Fibroblast of the aortic adventitia (primary cell): ENCODE data around the gene FAM131C. TPM values are rescaled to one million over a fixed set of nuclear protein-coding genes. Genes with fewer than 3 reads are reported as not detected.

Experiments used
- DNase-seq: peaks from one replicate; pipeline ENCODE4 v3.0.0-alpha.2; 2010; ENCODE audit warnings: low read depth
- H3K4me3 ChIP-seq: 2 replicates; pipeline ENCODE4 v1.5.1; 2011; ENCODE audit warnings: low read depth, mild to moderate bottlenecking, control low read depth, low read length, moderate library complexity
- total RNA-seq: library from RNA; depleted of rRNA; stranded (reverse); fragments of >200 nt; gene quantifications from 2 replicates; pipeline ENCODE4 v1.2.3, GENCODE V29; 2012; ENCODE audit warnings: low replicate concordance
- TF ChIP-seq, protein P1 (sequence below): IDR thresholded peaks from 2 replicates; pipeline ENCODE4 v1.5.1; 2011; ENCODE audit warnings: mild to moderate bottlenecking, low read length, control low read depth, inconsistent platforms; ENCODE audit not compliant: insufficient read depth

The FAM131C gene
- total RNA-seq, 1 donor: 0.63 TPM

DNA sequence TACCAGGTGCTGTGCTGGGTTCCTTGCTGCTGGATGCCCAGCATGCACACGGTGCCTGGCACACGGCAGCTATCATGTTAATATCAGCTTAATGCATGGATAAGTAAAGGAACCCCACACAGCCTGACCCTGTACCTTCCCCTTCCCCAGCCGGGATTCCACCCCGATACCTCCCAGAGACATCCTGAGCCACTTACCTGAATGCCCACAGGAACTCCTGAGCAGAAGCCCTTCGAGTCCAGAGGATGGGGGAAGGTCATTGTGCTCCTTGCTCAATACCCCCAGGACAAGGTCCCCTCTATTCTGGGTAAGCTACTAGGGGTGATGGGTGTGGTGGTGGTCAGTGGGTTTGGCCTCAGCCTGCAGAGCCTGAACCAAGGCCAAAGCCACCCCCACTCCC, 1.4 kb downstream of the FAM131C start:
- DNase-seq: no peak
- H3K4me3 ChIP-seq: no peak overlapping the region
- TF ChIP-seq, protein P1, sequence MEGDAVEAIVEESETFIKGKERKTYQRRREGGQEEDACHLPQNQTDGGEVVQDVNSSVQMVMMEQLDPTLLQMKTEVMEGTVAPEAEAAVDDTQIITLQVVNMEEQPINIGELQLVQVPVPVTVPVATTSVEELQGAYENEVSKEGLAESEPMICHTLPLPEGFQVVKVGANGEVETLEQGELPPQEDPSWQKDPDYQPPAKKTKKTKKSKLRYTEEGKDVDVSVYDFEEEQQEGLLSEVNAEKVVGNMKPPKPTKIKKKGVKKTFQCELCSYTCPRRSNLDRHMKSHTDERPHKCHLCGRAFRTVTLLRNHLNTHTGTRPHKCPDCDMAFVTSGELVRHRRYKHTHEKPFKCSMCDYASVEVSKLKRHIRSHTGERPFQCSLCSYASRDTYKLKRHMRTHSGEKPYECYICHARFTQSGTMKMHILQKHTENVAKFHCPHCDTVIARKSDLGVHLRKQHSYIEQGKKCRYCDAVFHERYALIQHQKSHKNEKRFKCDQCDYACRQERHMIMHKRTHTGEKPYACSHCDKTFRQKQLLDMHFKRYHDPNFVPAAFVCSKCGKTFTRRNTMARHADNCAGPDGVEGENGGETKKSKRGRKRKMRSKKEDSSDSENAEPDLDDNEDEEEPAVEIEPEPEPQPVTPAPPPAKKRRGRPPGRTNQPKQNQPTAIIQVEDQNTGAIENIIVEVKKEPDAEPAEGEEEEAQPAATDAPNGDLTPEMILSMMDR: no peak

DNA sequence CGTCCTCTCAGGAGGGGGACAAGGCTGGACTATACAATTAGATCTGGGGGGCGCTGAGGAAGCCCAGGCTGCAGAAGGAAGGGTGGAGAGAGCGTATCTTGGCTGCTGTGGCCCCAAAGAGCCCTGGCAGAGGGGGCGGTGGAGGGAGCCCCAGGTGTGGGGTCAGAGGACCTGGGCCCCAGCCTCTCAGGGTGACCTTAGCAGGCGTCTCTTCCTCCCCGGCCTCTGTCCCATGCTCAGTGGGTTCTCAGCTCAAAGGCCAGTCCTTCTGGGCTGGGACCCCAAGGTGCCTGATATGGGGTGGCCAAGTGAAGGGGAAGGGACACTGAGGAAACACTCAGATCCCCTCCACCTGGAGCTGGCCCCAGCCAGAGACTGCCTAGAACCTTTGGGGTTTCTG, 1.8 kb downstream of the FAM131C start:
- DNase-seq: no peak
- TF ChIP-seq, protein P1: no peak
- H3K4me3 ChIP-seq: no peak overlapping the region

DNA sequence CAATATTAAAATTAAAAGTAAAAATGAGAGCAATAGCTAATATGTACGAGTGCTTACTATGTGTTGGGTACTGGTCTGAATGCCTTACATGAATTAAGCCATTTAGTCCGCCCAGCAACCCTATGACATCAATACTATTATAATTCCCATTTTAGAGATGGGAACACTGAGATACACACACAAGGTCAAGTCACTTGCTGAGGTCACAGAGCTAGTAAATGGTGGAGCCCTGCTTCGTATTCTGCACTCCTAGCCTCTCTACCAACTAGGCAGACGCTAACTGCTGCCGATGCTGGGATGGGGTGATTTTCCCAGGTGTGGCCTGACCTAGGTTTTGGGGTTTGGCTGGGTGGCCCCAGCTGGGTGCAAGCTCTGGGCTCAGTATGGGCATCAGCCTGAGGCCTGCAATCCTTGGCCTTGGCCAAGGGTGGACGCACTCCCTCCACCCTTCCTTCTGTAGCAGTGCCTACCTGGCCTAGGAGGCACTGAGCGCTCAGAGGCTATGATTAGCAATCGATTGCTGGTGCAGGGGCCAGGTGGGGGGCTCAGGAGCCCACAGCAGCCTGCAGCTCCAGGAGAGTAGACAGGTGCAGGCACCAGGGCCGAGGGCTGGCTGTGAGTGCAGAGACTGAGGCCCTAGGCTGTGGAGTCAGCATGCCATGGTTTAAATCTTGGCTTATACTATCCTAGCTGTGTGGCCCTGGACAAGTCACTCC, 2.7 kb downstream of the FAM131C start:
- no peak overlapping the region for H3K4me3 ChIP-seq
- TF ChIP-seq, protein P1: no peak
- no peak for DNase-seq

DNA sequence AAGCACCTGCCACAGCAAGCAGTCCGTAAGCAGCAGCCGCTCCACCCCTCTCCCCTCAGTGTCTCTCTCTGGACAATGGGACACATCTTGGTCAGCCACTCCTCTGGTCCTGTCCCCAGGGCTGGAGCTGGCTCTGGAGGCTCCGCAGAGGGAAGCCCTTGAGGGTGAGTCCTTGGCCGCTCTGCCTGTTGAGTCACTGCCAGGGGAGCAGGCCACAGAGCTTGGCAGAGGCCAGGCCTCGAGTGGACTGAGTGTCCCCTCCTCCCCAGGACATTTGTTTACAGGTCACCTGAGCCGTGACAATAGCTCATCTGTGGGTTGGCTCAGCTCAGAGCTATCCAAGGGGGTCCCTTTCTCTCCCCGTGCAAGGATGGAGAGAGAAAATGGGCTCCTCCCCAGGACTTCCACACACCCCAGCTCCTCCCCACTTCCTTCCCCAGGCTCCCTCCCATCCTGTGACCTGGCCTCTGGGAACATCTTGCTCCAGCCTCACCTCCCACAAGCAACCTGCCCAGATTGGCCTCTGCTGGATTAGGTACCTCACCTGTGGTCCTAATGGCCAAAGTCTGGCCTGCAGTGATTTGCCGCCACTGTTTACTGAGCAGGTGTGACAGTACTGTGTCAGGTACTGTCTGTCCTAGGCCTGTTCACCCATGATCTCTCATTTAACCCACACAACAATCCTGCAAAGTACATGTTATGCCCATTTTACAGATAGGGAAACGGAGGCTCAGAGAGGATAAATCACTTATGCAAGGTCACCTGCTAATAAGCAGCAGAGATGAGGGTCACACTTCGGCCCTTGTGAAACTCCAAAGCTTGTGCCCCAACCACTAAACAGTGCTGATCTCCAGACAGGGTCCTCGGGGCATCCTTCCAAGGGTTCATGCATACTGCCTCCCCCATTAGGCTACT, 4.8 kb downstream of the FAM131C start:
- no peak overlapping the region for H3K4me3 ChIP-seq
- peak; percentile 18 for DNase-seq
- TF ChIP-seq, protein P1: no peak

DNA sequence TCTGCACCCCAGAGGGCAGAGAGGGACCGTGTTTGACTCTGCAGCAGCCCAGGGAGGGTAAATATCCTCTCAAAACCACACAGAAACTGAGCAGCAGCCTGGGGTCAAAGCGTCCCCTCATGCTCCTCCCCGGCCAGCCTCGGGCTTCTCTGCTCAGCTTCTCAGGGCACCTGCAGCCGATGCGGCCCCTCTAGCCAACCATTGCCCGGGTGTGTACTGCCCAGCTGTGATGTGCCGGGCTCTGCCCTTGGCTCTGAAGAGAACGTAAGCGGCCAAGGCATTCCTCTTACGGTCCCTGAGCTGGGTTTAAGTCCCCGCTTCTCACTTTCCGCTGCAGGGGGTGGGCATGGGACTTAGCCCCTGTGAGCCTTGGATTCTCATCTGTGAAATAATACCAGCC, 5.5 kb downstream of the FAM131C start:
- DNase-seq: no peak
- no peak overlapping the region for H3K4me3 ChIP-seq
- TF ChIP-seq, protein P1: no peak

DNA sequence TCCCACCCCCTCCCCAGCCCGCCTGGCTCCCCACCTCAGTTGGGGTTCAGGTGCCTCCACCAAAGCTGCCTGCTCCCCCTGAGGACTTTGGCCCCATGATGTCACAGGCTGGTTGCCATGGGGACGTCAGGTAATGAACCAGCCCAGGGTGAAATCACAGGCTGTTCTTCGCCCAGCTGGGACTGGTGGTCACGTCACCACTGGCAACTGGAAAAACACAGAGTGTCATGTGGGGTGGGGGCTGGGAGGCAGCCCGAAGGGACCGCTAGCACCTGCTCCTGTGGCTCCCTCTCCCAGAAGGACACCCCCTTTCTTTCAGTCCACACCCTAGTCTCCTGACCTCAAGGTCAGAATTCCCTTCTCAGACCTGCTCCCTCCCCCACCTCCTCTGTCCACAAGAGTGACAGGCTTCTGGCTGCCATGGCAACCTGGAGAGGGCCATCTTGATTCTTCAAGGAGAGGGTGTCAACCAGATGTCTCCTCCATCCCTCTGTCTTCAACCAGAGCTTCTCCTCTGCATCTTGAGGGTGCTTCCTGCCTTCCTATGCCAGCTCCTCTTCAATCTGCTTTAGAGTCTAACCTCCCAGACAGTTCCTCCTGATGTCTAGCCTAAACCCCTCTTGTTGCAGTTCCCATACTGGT, 6.2 kb downstream of the FAM131C start:
- TF ChIP-seq, protein P1: no peak
- no peak for DNase-seq
- no peak overlapping the region for H3K4me3 ChIP-seq
